IMR-90 (cell line): Measurements from ENCODE around the gene PNPLA1. TPM values are rescaled to one million over a fixed set of nuclear protein-coding genes. Genes with fewer than 3 reads are reported as not detected.
A peak's percentile ranks its signal among the peaks of the same experiment; 100 is the strongest.

Experiments used
- ATAC-seq: fragments of 200-7000 bp; cut with Tn5 transposase; 2 replicates; pipeline ENCODE4 v1.9.1; 2020; ENCODE audit warnings: low read depth, mild to moderate bottlenecking, moderate library complexity
- BruUV-seq: library from RNA; stranded (reverse); fragments of 400-500 nt; replicated peaks from 2 replicates; lab custom pipeline; 2021; lab: Mats Ljungman, UMichigan
- CTCF ChIA-PET: fragments of 300-600 bp; formaldehyde crosslinking; extraction: SDS; loops from one replicate; lab custom pipeline; 2021; ENCODE audit warnings: antibody characterized with exemption; lab: Yijun Ruan, JAX
- POLR2A ChIA-PET: fragments of 300-600 bp; sonication (Branson Sonifier 250); formaldehyde crosslinking; loops from one replicate; lab custom pipeline; 2022; ENCODE audit warnings: antibody characterized with exemption; ENCODE audit not compliant: unreplicated experiment; lab: Charles Lee
- DNase-seq: peaks from one replicate; pipeline ENCODE4 v3.0.0; 2013
- H2AFZ ChIP-seq: replicated peaks from 2 replicates; pipeline ENCODE3; 2013; ENCODE audit warnings: low read length, mild to moderate bottlenecking; ENCODE audit not compliant: poor library complexity
- H2AK5ac ChIP-seq: 2 replicates; pipeline ENCODE4 v1.6.1; 2013; ENCODE audit warnings: low read depth, low read length, inconsistent platforms
- H2AK9ac ChIP-seq: replicated peaks from 2 replicates; pipeline ENCODE3; 2013; ENCODE audit warnings: mild to moderate bottlenecking, low read depth, low read length, moderate library complexity; ENCODE audit not compliant: poor library complexity
- H2BK120ac ChIP-seq: 2 replicates; pipeline ENCODE4 v1.6.1; 2013; ENCODE audit warnings: low read depth, low read length, inconsistent platforms
- H2BK15ac ChIP-seq: 3 replicates; pipeline ENCODE4 v1.6.1; 2013; ENCODE audit warnings: low read depth, low read length, inconsistent platforms
- H2BK20ac ChIP-seq: 2 replicates; pipeline ENCODE4 v1.6.1; 2013; ENCODE audit warnings: low read depth, mild to moderate bottlenecking, inconsistent platforms, low read length, moderate library complexity
- H2BK5ac ChIP-seq: 2 replicates; pipeline ENCODE4 v1.6.1; 2013; ENCODE audit warnings: mild to moderate bottlenecking, low read depth, low read length, inconsistent platforms; ENCODE audit not compliant: poor library complexity, severe bottlenecking
- H3K14ac ChIP-seq: replicated peaks from 2 replicates; pipeline ENCODE4 v1.6.1; 2013; ENCODE audit warnings: low read depth, low read length, inconsistent platforms
- H3K18ac ChIP-seq: 2 replicates; pipeline ENCODE4 v1.6.1; 2013; ENCODE audit warnings: low read depth, low read length, control low read depth
- H3K23ac ChIP-seq: 2 replicates; pipeline ENCODE4 v1.6.1; 2013; ENCODE audit warnings: low read depth, low read length, inconsistent platforms
- H3K27ac ChIP-seq: 2 replicates; pipeline ENCODE4 v1.5.1; 2013; ENCODE audit warnings: mild to moderate bottlenecking, control low read depth, low read length; ENCODE audit not compliant: insufficient read depth
- H3K27me3 ChIP-seq: 2 replicates; pipeline ENCODE4 v1.6.1; 2013; ENCODE audit warnings: low read length; ENCODE audit not compliant: control insufficient read depth, insufficient read depth
- H3K36me3 ChIP-seq: 2 replicates; pipeline ENCODE4 v1.6.1; 2013; ENCODE audit warnings: low read length, mixed read lengths; ENCODE audit not compliant: control insufficient read depth, insufficient read depth
- H3K4ac ChIP-seq: 2 replicates; pipeline ENCODE4 v1.6.1; 2013; ENCODE audit warnings: low read depth, low read length, inconsistent platforms
- H3K4me1 ChIP-seq: 2 replicates; pipeline ENCODE4 v1.6.1; 2013; ENCODE audit warnings: low read length, mixed read lengths; ENCODE audit not compliant: control insufficient read depth, insufficient read depth
- H3K4me2 ChIP-seq: 2 replicates; pipeline ENCODE4 v1.6.1; 2013; ENCODE audit warnings: low read depth, mild to moderate bottlenecking, control low read depth, low read length, moderate library complexity
- H3K4me3 ChIP-seq: 2 replicates; pipeline ENCODE4 v1.5.1; 2013; ENCODE audit warnings: low read depth, mild to moderate bottlenecking, control low read depth, low read length, moderate library complexity; ENCODE audit not compliant: insufficient read depth
- H3K56ac ChIP-seq: 2 replicates; pipeline ENCODE4 v1.6.1; 2013; ENCODE audit warnings: low read length, inconsistent platforms; ENCODE audit not compliant: insufficient read depth; ENCODE audit errors: extremely low read depth
- H3K79me1 ChIP-seq, 2 experiments: 2 replicates each; pipeline ENCODE4 v1.6.1; 2013; ENCODE audit warnings: low read length in 2 of 2, inconsistent platforms in 1 of 2, low read depth in 1 of 2
- H3K9ac ChIP-seq: 2 replicates; pipeline ENCODE4 v1.6.1; 2013; ENCODE audit warnings: low read depth, low read length, control low read depth
- H3K9me1 ChIP-seq: 2 replicates; pipeline ENCODE4 v1.6.1; 2013; ENCODE audit warnings: low read length, inconsistent platforms; ENCODE audit not compliant: insufficient read depth
- H3K9me3 ChIP-seq: 2 replicates; pipeline ENCODE4 v1.6.1; 2013; ENCODE audit warnings: low read length; ENCODE audit not compliant: control insufficient read depth, insufficient read depth
- H4K20me1 ChIP-seq: 2 replicates; pipeline ENCODE4 v1.6.1; 2013; ENCODE audit warnings: low read length, inconsistent platforms; ENCODE audit not compliant: insufficient read depth
- H4K5ac ChIP-seq: 2 replicates; pipeline ENCODE4 v1.6.1; 2013; ENCODE audit warnings: mild to moderate bottlenecking, low read depth, low read length, control low read depth
- H4K8ac ChIP-seq, 2 experiments: 2 replicates each; pipeline ENCODE4 v1.6.1; 2013; ENCODE audit warnings: low read depth in 2 of 2, low read length in 2 of 2, control low read depth in 1 of 2, inconsistent platforms in 1 of 2
- H4K91ac ChIP-seq: 2 replicates; pipeline ENCODE4 v1.6.1; 2013; ENCODE audit warnings: low read depth, low read length, inconsistent platforms; ENCODE audit not compliant: insufficient read depth
- BHLHE40 ChIP-seq: fragments of 150-350 bp; IDR thresholded peaks from 2 replicates; pipeline ENCODE4 v1.6.1; 2016; ENCODE audit warnings: mild to moderate bottlenecking, low read depth, low read length
- CHD1 ChIP-seq: IDR thresholded peaks from 2 replicates; pipeline ENCODE4 v1.6.1; 2012; ENCODE audit warnings: low read depth, low read length, improper control_type of control experiment
- ELK1 ChIP-seq: fragments of 150-350 bp; IDR thresholded peaks from 2 replicates; pipeline ENCODE4 v1.6.1; 2016; ENCODE audit warnings: low read depth, mild to moderate bottlenecking, low read length, moderate library complexity, borderline replicate concordance
- MAFK ChIP-seq: IDR thresholded peaks from 2 replicates; pipeline ENCODE4 v1.6.1; 2012; ENCODE audit warnings: low read depth, low read length, improper control_type of control experiment
- MAZ ChIP-seq: IDR thresholded peaks from 2 replicates; pipeline ENCODE4 v1.6.1; 2012; ENCODE audit warnings: low read depth, mild to moderate bottlenecking, low read length, improper control_type of control experiment, moderate library complexity, borderline replicate concordance
- MXI1 ChIP-seq: IDR thresholded peaks from 2 replicates; pipeline ENCODE4 v1.6.1; 2012; ENCODE audit warnings: low read depth, mild to moderate bottlenecking, low read length, moderate library complexity, borderline replicate concordance
- POLR2A ChIP-seq: IDR thresholded peaks from 2 replicates; pipeline ENCODE4 v1.6.1; 2012; ENCODE audit warnings: mild to moderate bottlenecking, low read depth, low read length
- RAD21 ChIP-seq: IDR thresholded peaks from 2 replicates; pipeline ENCODE4 v1.6.1; 2012; ENCODE audit warnings: low read length, improper control_type of control experiment
- RCOR1 ChIP-seq: IDR thresholded peaks from 2 replicates; pipeline ENCODE4 v1.6.1; 2012; ENCODE audit warnings: mild to moderate bottlenecking, low read length, improper control_type of control experiment; ENCODE audit not compliant: insufficient replicate concordance
- SMC3 ChIP-seq: fragments of 150-350 bp; IDR thresholded peaks from 2 replicates; pipeline ENCODE4 v1.6.1; 2016; ENCODE audit warnings: low read depth, mild to moderate bottlenecking, antibody characterized with exemption, low read length, moderate library complexity
- USF2 ChIP-seq: fragments of 150-350 bp; IDR thresholded peaks from 2 replicates; pipeline ENCODE4 v1.6.1; 2017; ENCODE audit warnings: mild to moderate bottlenecking, antibody characterized with exemption, low read length, low read depth
- WGBS, 2 experiments: methylation state at CpG; one replicate each; pipeline versions ENCODE4 v1.1.5 to v1.1.7; 2013; ENCODE audit warnings: missing lambda C conversion rate in 2 of 2; ENCODE audit not compliant: insufficient read length in 1 of 2; ENCODE audit errors: extremely low coverage in 2 of 2; 5-methylcytosine and 5-hydroxymethylcytosine counted together
- dilution Hi-C: fragments of 300-500 bp; cut with HindIII; formaldehyde crosslinking; loops from one replicate; pipeline ENCODE4 v1.14.3; 2018; ENCODE audit warnings: low sequenced_read_pairs; ENCODE audit not compliant: unreplicated experiment
- in situ Hi-C: fragments of 300-500 bp; cut with MboI; formaldehyde crosslinking; loops from 3 replicates; pipeline ENCODE4 v1.14.3; 2019; ENCODE audit warnings: low sequenced_read_pairs, inconsistent platforms, mixed read lengths
- intact Hi-C: fragments of 100-400 bp; cut with micrococcal nuclease; formaldehyde crosslinking; loops from 2 replicates; pipeline ENCODE4 v1.10.0; 2022
- polyA plus RNA-seq, 3 experiments: library from polyadenylated mRNA; depleted of rRNA; stranded (reverse); fragments of >200 nt; gene quantifications; 2 replicates each; pipeline ENCODE4 v1.2.3, GENCODE V29; 2012; ENCODE audit warnings: low replicate concordance in 1 of 3
- total RNA-seq: library from RNA; depleted of rRNA; stranded (reverse); fragments of >200 nt; gene quantifications from 2 replicates; pipeline ENCODE4 v1.2.3, GENCODE V29; 2012

PNPLA1 gene
- total and polyA plus RNA-seq, 2 of the 4 experiments (the other 2 are of a cell fraction): not detected

GRCh38 chr6:36345681-36346466 lies 76.0 kb downstream of the PNPLA1 start (continued):
- TF ChIP-seq MXI1: no peak

- Histone ChIP-seq H4K20me1 (peaks cover 4% of the 10 kb centered on the region; the same call in 1 of the 2 replicates), H3K4me3 (no peak overlapping the region), H2BK15ac (no peak overlapping the region), H4K5ac (no peak overlapping the region), H2BK5ac (no peak overlapping the region), H3K27ac (no peak overlapping the region), H3K14ac (no peak overlapping the region), H2BK120ac (no peak overlapping the region), H3K9me1 (peaks cover 5% of the 10 kb centered on the region; the same call in 1 of the 2 replicates), H3K56ac (no peak overlapping the region), H2AFZ (peak overlapping the region; percentile 8), H4K8ac (no peak overlapping the region), H3K4ac (no peak overlapping the region), H2AK9ac (no peak overlapping the region), H3K4me1 (peaks cover 11% of the 10 kb centered on the region), H3K79me1 (no peaks in the 10 kb centered on the region), H3K18ac (no peak overlapping the region), H2AK5ac (no peak overlapping the region), H3K23ac (0 out of 2 replicates have a peak overlapping the region, but pooled peaks have one; percentile 29), H3K9ac (no peak overlapping the region), H4K91ac (no peak overlapping the region), H3K9me3 (no peaks in the 10 kb centered on the region), H3K36me3 (no peaks in the 10 kb centered on the region), H3K27me3 (peaks cover 15% of the 10 kb centered on the region), H3K4me2 (no peak overlapping the region), H2BK20ac (no peak overlapping the region)
- DNase-seq: no peak
- WGBS, 2 experiments: 87% methylated on average over 14 of the region's 20 CpGs; no CpG with 5 or more reads in 1 of the 2 experiments
- ATAC-seq: no peak
- no TSS peak for BruUV-seq
- POLR2A ChIA-PET: no interaction called here
- dilution Hi-C loops (no loop called here), intact Hi-C loops (no loop called here), in situ Hi-C loops (no loop called here)
- CTCF ChIA-PET: no interaction called here
- TF ChIP-seq MAZ (no peak), POLR2A (no peak), RAD21 (no peak), RCOR1 (no peak), SMC3 (no peak), CHD1 (no peak), USF2 (no peak), ELK1 (no peak), BHLHE40 (no peak), MXI1 (no peak), MAFK (no peak)
Observed at GRCh38 chr6:36346486-36347273, 76.8 kb downstream of the PNPLA1 start.
